GM23338 (cell line): ENCODE results near the gene ZNF185. TPM values are rescaled to one million over a fixed set of nuclear protein-coding genes. Genes with fewer than 3 reads are reported as not detected.

Experiments used
- ATAC-seq: fragments of 200-7000 bp; cut with Tn5 transposase; 3 replicates; pipeline ENCODE4 v1.9.1; 2020
- DNase-seq: peaks from one replicate; pipeline ENCODE4 v3.0.0-alpha.2; 2015; ENCODE audit warnings: low spot score
- H2AFZ ChIP-seq: fragments of 200-600 bp; sonication (generic); 2 replicates; pipeline ENCODE4 v1.8.0; 2016; ENCODE audit warnings: antibody characterized with exemption, mild to moderate bottlenecking, moderate library complexity
- H3F3A ChIP-seq: fragments of 200-600 bp; sonication (generic); replicated peaks from 2 replicates; pipeline ENCODE4 v1.8.0; 2017; ENCODE audit warnings: antibody characterized with exemption, mixed run types, low read depth
- H3K27ac ChIP-seq: fragments of 200-600 bp; sonication (generic); 2 replicates; pipeline ENCODE4 v1.6.1; 2016; ENCODE audit warnings: low read depth
- H3K27me3 ChIP-seq: fragments of 200-600 bp; sonication (generic); 2 replicates; pipeline ENCODE4 v1.8.0; 2016; ENCODE audit warnings: mild to moderate bottlenecking, mixed run types, moderate library complexity; ENCODE audit not compliant: insufficient read depth
- H3K36me3 ChIP-seq: fragments of 200-600 bp; sonication (generic); 2 replicates; pipeline ENCODE4 v1.8.0; 2016; ENCODE audit warnings: mild to moderate bottlenecking; ENCODE audit not compliant: insufficient read depth
- H3K4me1 ChIP-seq: fragments of 200-600 bp; sonication (generic); 2 replicates; pipeline ENCODE4 v1.8.0; 2016; ENCODE audit warnings: mild to moderate bottlenecking, moderate library complexity; ENCODE audit not compliant: insufficient read depth
- H3K4me2 ChIP-seq: fragments of 200-600 bp; sonication (generic); 2 replicates; pipeline ENCODE4 v1.7.1; 2017; ENCODE audit warnings: mixed run types
- H3K4me3 ChIP-seq: fragments of 200-600 bp; sonication (generic); 2 replicates; pipeline ENCODE4 v1.6.1; 2016; ENCODE audit warnings: mixed run types
- H3K79me2 ChIP-seq: fragments of 200-600 bp; sonication (generic); replicated peaks from 2 replicates; pipeline ENCODE4 v1.8.0; 2017; ENCODE audit warnings: mild to moderate bottlenecking; ENCODE audit not compliant: insufficient read depth
- H3K9me2 ChIP-seq: fragments of 200-600 bp; sonication (generic); 2 replicates; pipeline ENCODE4 v1.8.0; 2017; ENCODE audit not compliant: insufficient read depth
- H4K20me1 ChIP-seq: fragments of 200-600 bp; sonication (generic); replicated peaks from 2 replicates; pipeline ENCODE4 v1.8.0; 2017; ENCODE audit warnings: mild to moderate bottlenecking; ENCODE audit not compliant: insufficient read depth
- H3K27ac Mint-ChIP-seq: 2 replicates; pipeline ENCODE4 v1.8.0; 2020; ENCODE audit warnings: inconsistent platforms, mild to moderate bottlenecking, moderate library complexity, mixed read lengths
- H3K27me3 Mint-ChIP-seq: 3 replicates; pipeline ENCODE4 v1.8.0; 2022; ENCODE audit warnings: low read depth, mild to moderate bottlenecking, moderate library complexity, mixed read lengths, inconsistent platforms; ENCODE audit not compliant: insufficient read depth, poor library complexity
- H3K36me3 Mint-ChIP-seq: 3 replicates; pipeline ENCODE4 v1.8.0; 2021; ENCODE audit warnings: low read depth, mild to moderate bottlenecking, inconsistent platforms, moderate library complexity, mixed read lengths
- H3K4me1 Mint-ChIP-seq: 3 replicates; pipeline ENCODE4 v1.8.0; 2020; ENCODE audit warnings: mild to moderate bottlenecking, inconsistent platforms, mixed read lengths
- H3K4me3 Mint-ChIP-seq: 3 replicates; pipeline ENCODE4 v1.8.0; 2021; ENCODE audit warnings: moderate library complexity, mild to moderate bottlenecking, inconsistent platforms, mixed read lengths
- H3K9me3 Mint-ChIP-seq: 3 replicates; pipeline ENCODE4 v1.8.0; 2020; ENCODE audit warnings: moderate library complexity, mild to moderate bottlenecking, inconsistent platforms, mixed read lengths
- CREB1 ChIP-seq: fragments of 250-450 bp; sonication (Bioruptor Pico); IDR thresholded peaks from 2 replicates; pipeline ENCODE4 v1.5.0; 2020; ENCODE audit warnings: low read depth, mild to moderate bottlenecking, moderate library complexity
- ETS1 ChIP-seq: IDR thresholded peaks from 2 replicates; pipeline ENCODE4 v1.6.1; 2016; ENCODE audit warnings: antibody characterized with exemption
- EZH2phosphoT487 ChIP-seq: fragments of 200-600 bp; sonication (generic); IDR thresholded peaks from one replicate; pipeline ENCODE4 v1.8.1; 2018; ENCODE audit warnings: antibody characterized with exemption; ENCODE audit not compliant: unreplicated experiment
- JUNB ChIP-seq: IDR thresholded peaks from one replicate; pipeline ENCODE4 v1.6.1; 2016; ENCODE audit warnings: antibody characterized with exemption; ENCODE audit not compliant: unreplicated experiment
- NANOG ChIP-seq: IDR thresholded peaks from 2 replicates; pipeline ENCODE4 v1.6.1; 2016; ENCODE audit warnings: antibody characterized with exemption, borderline replicate concordance
- POLR2AphosphoS5 ChIP-seq: IDR thresholded peaks from 2 replicates; pipeline ENCODE4 v1.6.1; 2016; ENCODE audit warnings: antibody characterized with exemption, low read depth
- STAT1 ChIP-seq: IDR thresholded peaks from one replicate; pipeline ENCODE4 v1.6.1; 2016; ENCODE audit warnings: antibody characterized with exemption; ENCODE audit not compliant: unreplicated experiment
- ZNF114 ChIP-seq: fragments of 250-450 bp; sonication (Bioruptor Pico); IDR thresholded peaks from 2 replicates; pipeline ENCODE4 v1.5.0; 2020; ENCODE audit warnings: mild to moderate bottlenecking, moderate library complexity
- ZNF462 ChIP-seq: fragments of 250-450 bp; sonication (Bioruptor Pico); IDR thresholded peaks from 2 replicates; pipeline ENCODE4 v1.5.0; 2020; ENCODE audit warnings: mild to moderate bottlenecking, moderate library complexity
- polyA plus RNA-seq: library from polyadenylated mRNA; unstranded; fragments of >200 nt; fragmentation: Nextera tagmentation; extraction: Ambion mirVana; gene quantifications from 2 replicates; pipeline ENCODE4 v1.2.1, GENCODE V29; 2016
- total RNA-seq: library from RNA; depleted of rRNA; stranded (reverse); fragments of >200 nt; shearing (Covaris generic); gene quantifications from 2 replicates; pipeline ENCODE4 v1.2.3, GENCODE V29; 2014
- TF ChIP-seq, protein P1 (sequence below): IDR thresholded peaks from one replicate; pipeline ENCODE4 v1.6.1; 2018; ENCODE audit warnings: antibody characterized with exemption; ENCODE audit not compliant: unreplicated experiment

ZNF185 gene
- total and polyA plus RNA-seq, 2 experiments from 2014 or later, result 2.9 to 7.8 TPM

DNA sequence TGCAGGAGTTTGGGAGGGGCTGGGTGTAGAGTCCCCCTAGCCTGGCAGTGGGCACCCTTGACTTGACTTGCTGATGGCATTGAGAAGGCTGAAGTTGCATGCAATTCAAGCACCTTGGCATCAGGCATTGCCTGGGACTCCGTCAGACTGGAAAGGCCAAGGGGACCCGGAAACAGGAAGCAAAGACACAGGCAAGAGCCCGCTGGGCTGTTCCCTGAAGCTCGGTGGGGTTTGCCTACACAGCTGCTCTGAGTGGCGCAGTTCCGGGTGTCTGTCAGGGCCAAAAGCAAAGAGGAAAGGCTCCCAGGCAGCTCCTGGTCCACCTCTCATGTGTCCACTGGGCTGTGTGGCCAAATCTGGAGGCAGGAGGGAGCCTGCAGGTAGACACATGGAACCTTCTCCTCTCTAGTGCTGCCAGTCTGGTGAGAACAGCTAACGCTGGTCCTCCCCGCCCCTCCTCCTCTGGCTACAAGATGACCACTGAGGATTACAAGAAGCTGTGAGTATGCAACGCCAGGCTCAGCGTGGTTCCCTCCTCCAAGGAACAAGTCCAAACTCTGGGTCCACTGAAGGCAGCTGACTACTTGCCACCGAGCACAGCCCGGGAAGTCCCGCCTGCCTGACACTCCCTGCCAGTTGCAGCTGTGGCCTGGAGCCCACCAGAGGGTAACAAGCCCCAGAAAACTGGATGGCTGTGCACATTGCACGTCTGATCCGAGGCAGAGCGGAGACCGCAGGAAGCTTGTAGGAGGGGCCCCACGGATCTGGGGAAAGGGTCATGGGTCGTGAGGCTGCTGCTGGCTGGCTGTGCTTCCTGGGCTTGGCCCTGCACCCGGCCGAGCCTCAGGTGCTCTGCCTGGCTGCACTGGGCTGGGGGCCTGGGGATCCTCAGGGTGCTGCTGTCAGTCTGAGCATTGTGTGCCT is 20.1 kb downstream of the ZNF185 start:
- H3K4me1 ChIP-seq, result no peaks in the 10 kb centered on the region
- no peaks in the 10 kb centered on the region for H3K79me2 ChIP-seq
- no peak overlapping the region for H3K4me2 ChIP-seq
- no peak overlapping the region for H3K4me3 ChIP-seq
- no peak overlapping the region for H3K27ac ChIP-seq
- H4K20me1 ChIP-seq, result no peaks in the 10 kb centered on the region
- Mint-ChIP-seq H3K27me3 (peaks cover 5% of the 10 kb centered on the region), H3K9me3 (no peaks in the 10 kb centered on the region), H3K4me3 (no peak overlapping the region), H3K36me3 (no peaks in the 10 kb centered on the region; the same call in 2 of the 3 replicates), H3K4me1 (peaks cover 9% of the 10 kb centered on the region; the same call in 2 of the 3 replicates), H3K27ac (no peak overlapping the region)
- ATAC-seq (no peak), DNase-seq (no peak)
- TF ChIP-seq JUNB (no peak), ZNF114 (CRISPR knock-in tag) (no peak), STAT1 (no peak), ETS1 (no peak), NANOG (no peak), CREB1 (CRISPR knock-in tag) (no peak), EZH2phosphoT487 (no peak), ZNF462 (CRISPR knock-in tag) (no peak), POLR2AphosphoS5 (no peak)
- TF ChIP-seq, protein P1, sequence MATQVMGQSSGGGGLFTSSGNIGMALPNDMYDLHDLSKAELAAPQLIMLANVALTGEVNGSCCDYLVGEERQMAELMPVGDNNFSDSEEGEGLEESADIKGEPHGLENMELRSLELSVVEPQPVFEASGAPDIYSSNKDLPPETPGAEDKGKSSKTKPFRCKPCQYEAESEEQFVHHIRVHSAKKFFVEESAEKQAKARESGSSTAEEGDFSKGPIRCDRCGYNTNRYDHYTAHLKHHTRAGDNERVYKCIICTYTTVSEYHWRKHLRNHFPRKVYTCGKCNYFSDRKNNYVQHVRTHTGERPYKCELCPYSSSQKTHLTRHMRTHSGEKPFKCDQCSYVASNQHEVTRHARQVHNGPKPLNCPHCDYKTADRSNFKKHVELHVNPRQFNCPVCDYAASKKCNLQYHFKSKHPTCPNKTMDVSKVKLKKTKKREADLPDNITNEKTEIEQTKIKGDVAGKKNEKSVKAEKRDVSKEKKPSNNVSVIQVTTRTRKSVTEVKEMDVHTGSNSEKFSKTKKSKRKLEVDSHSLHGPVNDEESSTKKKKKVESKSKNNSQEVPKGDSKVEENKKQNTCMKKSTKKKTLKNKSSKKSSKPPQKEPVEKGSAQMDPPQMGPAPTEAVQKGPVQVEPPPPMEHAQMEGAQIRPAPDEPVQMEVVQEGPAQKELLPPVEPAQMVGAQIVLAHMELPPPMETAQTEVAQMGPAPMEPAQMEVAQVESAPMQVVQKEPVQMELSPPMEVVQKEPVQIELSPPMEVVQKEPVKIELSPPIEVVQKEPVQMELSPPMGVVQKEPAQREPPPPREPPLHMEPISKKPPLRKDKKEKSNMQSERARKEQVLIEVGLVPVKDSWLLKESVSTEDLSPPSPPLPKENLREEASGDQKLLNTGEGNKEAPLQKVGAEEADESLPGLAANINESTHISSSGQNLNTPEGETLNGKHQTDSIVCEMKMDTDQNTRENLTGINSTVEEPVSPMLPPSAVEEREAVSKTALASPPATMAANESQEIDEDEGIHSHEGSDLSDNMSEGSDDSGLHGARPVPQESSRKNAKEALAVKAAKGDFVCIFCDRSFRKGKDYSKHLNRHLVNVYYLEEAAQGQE, result no peak
- H3K9me2 ChIP-seq, result no peaks in the 10 kb centered on the region
- H3K36me3 ChIP-seq, result no peaks in the 10 kb centered on the region
- no peaks in the 10 kb centered on the region for H3F3A ChIP-seq
- H2AFZ ChIP-seq, result no peak overlapping the region
- no peaks in the 10 kb centered on the region for H3K27me3 ChIP-seq
